Embryonic facial prominence (tissue), 1 donor: Measurements from ENCODE around the gene MFNG.
"Not testable (repeated sequence)": the region's sequence is repeated elsewhere in the genome, so short reads cannot be mapped to it uniquely, and the experiment has no call there.

Experiments
- DNase-seq: peaks from one replicate; pipeline ENCODE4 v3.0.0-alpha.2; 2016; ENCODE audit errors: extremely low spot score

The MFNG gene, protein sequence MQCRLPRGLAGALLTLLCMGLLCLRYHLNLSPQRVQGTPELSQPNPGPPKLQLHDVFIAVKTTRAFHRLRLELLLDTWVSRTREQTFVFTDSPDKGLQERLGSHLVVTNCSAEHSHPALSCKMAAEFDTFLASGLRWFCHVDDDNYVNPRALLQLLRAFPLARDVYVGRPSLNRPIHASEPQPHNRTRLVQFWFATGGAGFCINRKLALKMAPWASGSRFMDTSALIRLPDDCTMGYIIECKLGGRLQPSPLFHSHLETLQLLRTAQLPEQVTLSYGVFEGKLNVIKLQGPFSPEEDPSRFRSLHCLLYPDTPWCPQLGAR

DNA sequence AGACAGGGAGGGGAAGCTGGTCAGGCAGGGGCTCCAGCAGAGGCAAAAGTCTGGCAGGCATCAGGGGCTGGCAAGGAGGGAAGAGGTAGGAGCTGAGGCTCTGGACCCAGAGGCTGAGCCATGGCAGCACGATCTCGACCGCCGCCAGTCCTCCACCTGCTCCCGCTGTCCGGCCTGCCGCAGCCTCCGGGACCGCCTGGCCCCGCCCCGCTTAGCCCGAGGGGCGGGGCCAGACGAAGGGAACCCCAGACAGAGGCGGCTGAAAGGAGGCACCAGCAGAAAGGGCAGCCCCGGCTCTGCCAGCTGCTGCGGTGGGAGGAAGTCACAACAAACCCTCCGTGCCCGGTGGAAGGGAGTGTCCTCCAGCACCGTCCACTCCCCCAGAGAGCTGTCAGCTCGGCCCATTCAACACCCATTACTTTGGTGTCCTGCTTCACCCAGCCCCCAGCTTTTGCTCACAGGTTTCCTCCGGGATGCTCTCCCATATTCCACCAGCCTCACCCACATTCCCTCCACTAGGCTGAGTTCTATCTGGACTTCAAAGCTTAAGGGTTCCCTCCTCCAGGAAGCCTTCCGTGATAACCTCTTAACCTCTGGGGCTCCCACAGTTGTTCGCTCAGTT, at the start of gene MFNG:
TSS of gene MFNG (minus strand) at position 161 of the 622 bp plus-strand sequence. CDS start 207 bp downstream, outside the sequence.
- DNase-seq, result no peak

DNA sequence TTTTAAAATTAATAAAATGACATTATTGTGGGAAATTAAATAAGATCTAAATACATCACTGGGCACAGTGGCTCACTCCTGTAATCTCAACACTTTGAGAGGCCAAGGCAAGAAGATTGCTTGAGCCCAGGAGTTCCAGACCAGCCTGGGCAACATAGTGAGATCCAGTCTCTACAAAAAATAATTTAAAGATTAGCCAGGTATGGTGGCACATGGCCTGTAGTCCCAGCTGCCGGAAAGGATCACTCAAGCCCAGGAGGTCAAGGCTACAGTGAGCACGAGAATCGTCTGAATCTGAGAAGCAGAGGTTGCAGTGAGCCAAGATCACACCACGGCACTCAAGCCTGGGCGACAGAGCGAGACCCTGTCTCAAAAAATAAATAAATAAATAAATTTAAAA, 49.0 kb upstream of the MFNG start:
- no peak for DNase-seq

DNA sequence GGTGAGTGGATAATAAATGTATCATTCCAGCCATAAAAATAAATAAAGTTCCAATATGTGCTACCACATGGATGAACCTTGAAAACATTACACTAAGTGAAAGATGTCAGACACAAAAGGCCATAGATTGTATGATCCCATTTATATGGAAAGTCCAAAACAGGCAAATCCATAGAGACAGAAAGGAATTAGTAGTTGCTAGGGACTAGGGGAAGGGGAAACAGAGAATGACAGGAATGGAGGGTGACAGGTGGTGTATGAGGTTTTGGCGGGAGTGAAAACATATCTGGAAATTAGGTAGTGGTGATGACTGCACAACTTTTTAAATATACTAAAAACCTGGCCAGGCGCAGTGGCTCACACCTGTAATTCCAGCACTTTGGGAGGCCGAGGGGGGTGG, 48.3 kb upstream of the MFNG start:
- no peak for DNase-seq

DNA sequence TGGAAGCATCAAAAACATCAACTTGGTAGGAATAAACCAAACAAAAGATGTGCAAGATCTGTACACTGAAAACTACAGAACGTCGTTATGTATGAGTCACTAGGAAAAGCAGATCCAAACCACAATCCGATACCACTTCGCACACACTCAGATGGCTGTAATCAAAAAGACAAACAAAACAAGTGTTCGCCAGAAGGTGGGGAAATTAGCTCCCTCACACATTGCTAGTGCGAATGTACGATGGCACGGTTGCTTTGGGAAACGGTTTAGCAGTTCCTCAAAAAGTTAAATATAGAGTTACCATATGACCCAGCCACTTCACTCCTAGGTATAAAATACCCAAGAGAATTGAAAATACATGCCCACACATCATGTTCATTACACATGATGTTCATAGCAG, 47.8 kb upstream of the MFNG start:
- DNase-seq, result no peak

DNA sequence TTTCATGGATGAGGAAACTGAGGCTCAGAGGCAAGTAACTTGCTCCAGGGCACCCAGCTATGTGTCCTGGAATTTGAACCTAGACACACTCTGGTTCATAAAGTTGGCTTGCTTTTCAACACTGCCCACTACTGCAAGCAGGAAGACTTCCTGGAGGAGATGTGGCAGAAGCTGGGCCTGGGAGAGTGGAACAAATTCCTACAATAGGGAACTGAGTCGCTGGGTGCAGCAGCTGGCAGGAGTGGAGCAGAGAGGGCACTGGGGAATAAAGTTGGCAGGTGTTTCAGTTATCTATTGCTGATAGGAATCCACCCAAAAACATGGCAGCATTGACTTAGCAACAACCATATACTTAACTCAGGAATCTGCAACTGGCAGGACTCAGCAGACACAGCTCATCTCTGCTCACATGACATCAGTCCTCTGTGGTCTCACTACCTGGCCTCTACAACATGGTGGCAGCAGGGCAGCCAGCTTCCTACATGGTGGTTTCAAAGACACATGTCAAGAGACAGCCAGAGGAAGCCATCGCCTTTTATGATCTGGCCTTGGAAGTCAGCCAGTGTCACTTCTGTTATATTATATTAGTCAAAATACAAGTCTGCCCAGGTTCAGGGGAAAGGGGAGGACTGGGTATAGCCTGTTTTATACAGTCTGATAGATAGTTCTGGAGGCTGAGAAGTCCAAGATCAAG, 43.6 kb upstream of the MFNG start:
- no peak for DNase-seq

DNA sequence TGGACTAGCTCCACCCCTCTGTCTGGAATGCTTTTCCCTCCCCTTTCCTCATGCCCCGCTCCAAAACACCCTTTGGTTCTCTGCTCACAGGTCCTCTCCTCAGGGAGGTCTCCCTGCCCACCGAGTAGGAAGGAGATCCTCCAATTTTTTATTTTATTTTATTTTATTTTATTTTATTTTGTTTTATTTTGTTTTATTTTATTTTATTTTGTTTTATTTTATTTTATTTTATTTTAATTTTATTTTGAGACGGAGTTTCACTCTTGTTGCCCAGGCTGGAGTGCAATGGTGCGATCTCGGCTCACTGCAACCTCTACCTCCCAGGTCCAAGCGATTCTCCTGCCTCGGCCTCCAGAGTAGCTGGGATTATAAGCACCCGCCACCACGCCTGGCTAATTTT, 41.8 kb upstream of the MFNG start:
- not testable (repeated sequence) for DNase-seq

DNA sequence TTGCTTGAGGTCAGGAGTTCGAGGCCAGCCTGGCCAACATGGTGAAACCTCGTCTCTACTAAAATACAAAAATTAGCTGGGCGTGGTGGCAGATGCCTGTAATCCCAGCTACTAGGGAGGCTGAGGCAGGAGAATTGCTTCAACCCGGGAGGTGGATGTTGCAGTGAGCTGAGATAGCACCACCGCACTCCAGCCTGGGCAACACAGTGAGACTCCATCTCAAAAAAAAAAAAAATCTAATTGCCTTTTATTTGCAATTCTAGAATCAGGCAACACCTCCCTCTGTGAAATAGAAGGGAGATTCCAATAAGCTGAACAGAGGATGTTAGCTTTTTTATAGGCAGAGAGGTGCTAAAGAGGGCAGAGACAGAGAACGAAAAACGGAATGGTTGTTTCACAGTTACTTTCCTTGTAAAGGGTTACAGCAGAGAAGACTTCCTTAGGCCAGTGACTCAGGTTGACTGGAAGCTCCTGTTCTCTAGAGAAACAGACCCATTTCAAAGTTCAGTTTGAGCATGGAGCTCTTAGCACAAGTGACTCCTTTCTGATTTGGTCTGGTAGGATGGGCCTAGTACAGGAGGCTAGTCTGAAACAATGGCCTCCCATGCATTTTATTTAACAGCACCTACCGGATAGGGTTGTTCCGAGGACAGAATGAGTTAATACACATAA, 41.0 kb upstream of the MFNG start:
- DNase-seq, result not testable (repeated sequence)

DNA sequence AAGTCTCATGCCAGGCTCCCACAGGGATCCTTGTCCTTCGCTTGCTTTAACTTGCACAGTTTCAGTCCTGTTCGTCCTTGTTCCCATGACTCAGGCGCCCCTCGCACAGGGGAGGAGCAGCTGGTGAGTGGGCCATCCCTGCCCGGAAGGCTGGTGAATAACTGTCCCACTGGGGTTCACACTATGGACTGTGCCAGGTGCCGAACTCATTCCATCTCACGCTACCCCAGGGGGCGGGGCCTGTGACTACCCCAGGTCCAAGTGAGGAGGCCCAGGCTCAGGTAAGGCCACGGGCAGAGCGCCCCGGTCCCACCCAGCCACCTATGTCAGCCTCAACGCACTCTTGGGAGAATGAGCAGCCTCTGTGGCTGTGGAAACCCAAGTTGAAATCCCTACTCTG, 40.2 kb upstream of the MFNG start:
- no peak for DNase-seq

DNA sequence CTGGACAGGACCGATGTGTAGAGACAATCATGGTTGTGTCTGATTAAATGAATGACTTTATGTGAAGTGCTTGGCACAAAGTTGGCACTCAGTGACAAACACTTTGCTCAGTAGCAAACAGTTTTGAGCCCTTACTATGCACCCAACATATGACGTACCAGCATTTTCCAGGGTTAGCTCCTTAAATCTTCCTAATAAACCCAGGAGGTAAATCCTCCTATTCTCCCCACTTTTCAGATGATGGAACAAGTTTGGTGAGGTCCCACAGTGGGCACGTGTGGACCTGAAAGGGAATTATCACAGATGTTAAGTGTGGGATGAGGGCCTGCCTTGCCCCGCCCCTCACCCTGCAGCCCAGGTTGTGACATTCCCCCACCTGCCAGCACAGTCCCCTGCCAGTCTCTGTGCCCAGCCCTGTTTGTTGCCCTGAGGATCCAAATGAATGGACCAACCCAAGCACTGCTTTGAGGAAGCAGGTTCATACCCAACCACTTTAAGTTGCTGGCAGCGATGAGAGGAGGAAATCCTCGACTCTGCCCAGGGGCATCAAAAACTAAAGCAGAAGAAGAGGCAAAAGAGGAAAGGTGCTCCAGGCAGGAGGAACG, 39.7 kb upstream of the MFNG start:
- DNase-seq, result no peak

DNA sequence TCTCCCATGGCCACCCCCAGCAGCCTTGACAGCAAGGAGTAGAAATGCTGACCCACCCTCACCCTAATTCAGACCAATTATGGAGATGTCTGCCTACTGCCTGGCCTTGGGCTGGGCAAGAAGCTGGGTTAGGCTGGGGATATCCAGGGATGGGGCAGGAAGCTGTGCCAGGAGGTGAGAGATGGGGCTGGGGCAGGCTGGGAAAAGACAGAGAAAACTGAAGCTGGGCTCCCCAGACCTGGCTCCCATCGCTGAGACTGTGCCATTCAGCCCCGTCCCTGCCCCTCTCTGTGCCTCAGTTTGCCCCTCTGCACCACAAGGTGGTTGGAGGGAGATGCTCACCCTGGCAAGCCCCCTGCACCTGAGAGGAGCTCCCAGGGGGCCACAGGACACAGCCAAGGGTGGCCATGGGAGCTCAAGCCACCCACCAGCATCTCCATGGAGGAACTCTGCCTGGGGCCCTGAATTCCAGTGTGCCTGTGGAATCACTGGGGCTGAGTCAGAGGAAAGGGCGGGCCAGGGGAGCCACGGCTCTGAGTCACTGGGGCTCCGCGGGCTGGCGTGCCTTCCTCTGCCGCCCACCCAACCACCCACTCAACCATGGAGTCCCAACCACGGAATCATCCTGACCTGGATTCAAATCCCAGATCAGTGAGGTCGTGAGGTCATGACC, 39.0 kb upstream of the MFNG start:
- DNase-seq, result no peak

DNA sequence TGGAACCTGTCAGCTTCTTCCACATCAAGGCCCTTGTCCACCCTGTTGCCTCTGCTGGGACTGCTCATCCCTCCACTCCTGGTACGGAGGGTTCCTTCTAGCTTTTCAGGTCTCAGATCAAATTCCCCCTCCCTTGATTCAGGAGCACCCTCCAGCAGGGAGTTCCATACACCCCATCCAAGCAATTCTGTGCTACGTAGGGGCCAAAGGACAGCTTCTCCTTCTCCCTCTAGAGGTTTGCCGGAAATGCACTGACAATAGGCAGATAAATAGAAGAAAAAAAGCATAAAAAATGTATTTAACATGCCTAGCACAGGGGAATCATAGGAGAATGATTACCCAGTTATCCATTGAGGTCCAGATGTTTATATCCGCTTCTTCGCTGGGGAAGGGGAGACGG, 36.3 kb upstream of the MFNG start:
- no peak for DNase-seq

DNA sequence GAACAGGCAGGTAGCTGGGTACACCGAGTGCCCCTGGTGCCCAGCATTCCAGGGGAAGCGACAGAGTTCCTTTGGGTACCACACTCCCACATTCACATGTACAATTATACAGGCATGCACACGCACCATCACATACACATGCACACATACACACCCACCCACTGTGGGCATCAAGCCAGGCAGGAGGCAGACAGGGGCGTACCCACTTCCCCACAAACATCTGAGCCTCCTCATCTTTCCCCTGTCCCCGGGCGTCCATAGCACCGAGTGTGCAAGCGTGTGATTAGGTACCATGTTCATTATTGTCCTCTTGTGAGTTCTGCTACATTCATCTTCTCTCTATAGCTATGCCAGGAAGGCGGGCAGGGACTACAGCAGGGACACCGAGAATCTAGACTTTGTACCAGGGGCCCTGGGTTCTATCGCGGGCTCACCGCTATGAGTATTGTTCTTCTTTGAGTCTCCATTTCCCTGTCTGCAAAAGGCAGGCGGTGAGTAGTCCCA, 35.1 kb upstream of the MFNG start:
- no peak for DNase-seq

DNA sequence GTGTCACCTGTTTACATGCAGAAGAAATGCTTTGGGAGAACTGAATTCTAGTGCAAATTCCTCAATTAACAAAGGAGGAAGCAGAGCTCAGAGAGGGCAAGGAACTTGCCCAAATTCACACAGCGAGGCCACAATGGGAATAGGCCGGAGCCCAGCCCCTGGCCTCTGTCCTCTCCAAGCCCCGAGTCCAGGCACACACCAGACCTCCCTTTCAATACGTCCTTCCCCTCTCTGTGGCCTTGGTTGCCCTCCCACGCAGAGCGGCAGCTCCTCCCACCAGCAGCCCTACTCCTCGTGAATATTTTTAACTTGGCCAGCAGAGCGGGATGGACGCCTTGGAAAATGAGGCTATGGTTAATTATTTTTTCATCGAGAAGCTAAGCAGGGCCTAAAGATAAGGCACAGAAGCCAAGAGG, 34.6 kb upstream of the MFNG start:
- DNase-seq, result no peak

DNA sequence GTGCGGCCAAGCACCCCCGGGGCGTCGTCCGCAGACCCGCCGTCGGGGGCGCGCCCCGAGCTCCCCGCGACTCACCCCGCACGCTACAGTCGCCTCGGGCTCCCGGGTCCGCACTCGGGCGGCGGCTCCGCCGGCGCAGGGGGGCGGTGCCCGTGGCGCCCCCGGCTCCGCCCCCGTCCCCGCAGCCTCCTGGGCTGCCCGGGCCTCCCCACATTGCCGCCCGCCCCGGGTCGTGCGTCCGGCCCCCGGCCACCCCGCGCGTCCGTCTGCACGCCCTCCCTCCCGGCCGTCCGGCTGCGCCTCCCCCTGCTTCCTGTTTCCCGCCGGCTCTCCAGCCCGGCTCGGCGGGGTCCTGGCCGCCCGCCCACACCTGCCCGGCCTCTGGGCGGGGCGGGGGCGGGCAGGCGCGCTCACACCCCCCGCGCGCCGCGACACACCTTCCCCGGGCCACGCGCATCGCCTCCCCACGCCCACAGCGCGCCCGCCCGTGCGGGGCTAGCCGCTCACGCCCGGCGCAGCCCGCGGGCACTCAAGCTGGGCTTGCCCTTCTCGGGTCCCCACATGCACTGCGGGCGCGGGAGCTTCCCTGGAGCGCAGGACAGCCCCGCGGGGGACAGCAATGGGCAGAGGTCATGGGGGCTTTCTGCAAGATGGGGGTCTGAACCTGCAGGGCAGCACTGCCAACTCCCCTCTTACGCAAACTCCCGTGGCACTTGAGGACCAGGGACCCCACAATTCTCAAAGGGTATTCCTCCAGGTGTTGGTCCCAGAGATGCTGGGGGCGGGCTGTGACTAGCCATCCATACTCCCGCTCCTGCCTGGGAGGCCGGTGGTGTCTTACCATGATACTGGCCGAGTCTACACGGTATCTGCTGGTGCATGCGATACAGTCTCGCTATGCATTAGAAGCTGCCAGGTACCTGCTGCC, 33.3 kb upstream of the MFNG start, which contains the start of gene CARD10:
TSS of gene CARD10 (minus strand) at position 148 of the 928 bp plus-strand sequence. CDS start 215 bp downstream, outside the sequence.
- DNase-seq, result no peak

DNA sequence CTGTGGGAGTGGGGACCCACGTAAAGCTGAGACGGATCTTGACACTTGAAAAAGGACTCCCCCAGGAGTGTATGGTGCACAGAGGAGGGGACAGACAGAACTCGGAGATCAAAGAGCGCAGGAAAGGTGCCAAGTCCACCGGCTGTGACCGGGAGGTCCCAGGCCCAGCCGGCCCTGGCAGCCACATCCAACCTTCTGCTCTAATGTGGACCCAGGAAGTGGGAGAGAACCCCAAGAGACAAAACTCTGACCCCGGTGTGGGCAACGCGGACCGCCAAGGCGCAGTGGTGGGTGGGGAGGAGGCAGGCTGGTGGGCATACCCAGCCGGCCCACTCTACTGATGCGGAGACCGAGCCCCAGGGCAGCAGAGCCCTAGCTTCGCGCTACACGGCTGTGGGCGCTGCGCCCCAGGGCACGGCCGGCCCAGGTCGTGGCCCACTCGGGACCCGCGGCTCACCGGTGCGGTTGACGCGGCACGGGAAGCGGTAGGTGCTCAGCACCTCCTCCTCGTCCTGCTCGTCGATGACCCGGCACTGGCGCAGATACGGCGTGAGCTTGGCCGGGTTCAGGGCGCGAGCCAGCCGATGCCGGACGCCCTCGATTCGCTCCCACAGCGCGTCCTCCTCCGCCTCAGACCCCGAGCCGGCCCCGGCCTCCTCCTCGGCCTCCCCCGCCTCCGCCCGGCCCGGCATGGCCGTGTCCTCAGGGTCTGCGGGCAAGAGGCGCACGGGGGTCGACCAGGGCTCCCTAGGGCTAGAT, 32.5 kb upstream of the MFNG start:
- no peak for DNase-seq

DNA sequence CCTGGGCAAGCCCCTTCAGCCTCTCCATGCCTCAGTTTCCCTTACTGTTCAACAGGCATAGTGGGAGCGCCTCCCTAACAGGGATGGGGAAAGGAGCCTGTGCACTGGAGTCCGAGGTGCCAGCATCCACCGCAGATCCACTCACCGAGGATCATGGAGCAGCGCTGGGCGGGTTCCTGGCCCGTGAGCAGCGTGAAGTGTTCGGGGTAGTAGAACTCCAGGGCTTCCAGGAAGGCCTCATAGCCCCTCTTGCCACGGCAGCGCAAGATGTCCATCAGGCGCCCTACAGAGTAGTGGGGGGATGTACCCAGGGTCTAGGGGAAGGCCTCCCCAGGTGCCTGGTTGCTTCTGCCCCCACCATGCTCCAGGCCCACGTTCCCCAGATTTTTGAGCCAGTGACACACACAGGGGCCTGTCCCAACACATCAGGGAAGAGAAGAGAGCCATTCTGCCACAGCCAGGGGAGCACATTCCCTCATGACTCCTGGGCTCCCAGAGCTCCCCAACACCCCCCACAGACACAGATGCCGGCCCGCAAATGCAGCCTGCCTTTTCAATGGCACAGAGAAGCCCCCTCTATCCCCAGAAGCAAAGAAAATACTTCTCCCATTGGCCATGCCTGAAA, 31.8 kb upstream of the MFNG start:
- no peak for DNase-seq

DNA sequence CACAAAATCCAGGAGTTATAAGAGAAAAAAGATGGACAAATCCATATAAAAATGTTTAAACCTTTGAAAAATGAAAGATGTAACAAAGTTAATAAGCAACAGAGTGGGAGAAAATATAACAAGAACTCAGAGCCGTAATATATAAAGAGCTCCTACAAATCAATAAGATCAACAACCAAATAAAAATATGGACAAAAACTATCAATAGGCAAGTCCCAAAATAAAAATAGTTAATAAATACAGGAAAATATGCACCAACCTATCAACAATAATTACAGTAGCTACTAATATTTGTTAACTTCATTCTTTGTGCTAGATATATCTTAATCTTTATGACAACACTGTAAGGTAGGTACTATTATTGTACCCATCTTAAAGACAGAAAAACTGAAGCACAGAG, 30.3 kb upstream of the MFNG start:
- DNase-seq, result no peak

DNA sequence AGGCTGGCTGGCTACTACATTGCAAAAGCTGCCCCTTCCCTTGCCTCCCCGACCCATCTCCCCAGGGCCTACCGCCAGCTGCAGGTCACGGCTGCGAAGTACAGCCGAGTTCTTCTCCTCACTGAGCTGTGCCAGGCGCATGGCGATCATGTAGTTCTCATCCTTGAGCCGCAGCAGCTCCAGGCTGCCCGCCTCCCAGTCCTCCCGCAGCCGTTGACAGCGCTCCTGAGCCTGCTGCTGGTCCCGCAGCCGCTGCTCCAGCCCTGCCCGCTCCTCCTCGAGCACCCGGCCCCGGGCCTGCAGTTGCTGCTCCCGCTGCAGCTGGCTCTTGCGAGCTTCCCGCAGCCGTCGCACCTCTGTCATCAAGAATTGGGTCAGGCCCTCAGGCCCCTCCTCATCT, 29.7 kb upstream of the MFNG start:
- DNase-seq, result no peak

DNA sequence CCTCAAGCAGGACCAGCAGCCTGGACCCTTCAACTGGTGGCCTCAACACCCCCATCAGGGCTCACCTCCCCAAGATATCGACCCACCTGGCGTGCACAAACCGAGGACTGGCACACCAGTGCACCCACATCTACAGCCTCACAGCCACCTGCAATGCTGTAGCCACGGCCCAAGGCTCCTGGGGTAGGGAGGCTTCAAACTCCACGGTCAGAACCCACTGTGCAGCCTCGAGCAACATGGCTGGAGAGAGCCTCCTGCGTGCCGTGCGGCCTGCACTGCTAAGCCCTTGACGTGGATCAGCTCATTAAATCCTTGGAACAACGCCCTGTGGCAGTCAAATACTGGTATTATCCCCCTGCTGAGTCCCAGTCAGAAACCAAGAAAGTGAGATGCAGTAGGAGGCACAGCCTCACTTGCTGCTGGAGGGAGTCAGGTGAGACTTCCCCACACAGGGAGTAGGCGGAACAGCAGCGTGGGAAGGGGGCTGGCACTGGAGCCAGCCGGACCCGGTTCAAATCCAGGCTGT, 28.4 kb upstream of the MFNG start:
- no peak for DNase-seq
